ENCODE data around the gene ITGA7.
A peak's percentile ranks its signal among the peaks of the same experiment; 100 is the strongest.

The ITGA7 gene

DNA sequence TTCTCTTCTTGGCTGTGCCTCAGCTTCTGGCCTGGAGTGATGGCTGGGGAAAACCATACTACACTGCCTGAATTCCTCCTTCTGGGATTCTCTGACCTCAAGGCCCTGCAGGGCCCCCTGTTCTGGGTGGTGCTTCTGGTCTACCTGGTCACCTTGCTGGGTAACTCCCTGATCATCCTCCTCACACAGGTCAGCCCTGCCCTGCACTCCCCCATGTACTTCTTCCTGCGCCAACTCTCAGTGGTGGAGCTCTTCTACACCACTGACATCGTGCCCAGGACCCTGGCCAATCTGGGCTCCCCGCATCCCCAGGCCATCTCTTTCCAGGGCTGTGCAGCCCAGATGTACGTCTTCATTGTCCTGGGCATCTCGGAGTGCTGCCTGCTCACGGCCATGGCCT is 70.9 kb downstream of the ITGA7 start, which contains the start of gene OR10P1:
Gene OR10P1 (plus strand): TSS at position 40 of the 400 bp plus-strand sequence. CDS start 0 bp downstream, at position 40.
- no peak for DNase-seq

DNA sequence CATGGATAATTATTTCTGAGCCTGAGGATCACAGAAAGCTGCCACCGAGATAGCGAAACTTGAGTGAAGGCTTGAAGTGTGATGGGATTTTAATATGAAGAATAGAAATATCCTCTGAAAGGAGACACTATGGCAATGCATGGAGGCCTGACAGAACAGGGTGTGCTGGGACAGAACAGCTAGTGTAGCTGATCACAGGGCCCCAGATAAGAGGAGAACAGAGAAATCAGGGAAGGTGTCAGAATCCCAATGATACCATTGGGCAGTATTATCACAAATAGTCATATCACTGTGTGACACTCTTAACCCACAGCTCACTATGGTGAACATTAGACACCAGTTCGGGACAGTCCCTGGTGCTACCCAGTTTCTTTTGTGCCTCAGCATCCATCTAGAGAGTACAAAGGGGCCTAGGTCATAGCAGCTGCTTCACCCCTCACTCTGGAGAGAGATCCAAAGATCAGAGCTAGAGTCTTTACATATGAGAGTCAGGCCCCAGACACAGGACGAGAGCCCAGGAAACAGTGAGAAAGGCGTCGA is 71.5 kb downstream of the ITGA7 start:
- peak in 1 of 2 experiments; percentile 23 for DNase-seq
